HCT116 (cell line): ENCODE results near the gene G0S2.

ENCODE experiments used
- CTCF ChIP-seq, 3 experiments: fragments of 200-600 bp in 1 of 3; sonication (generic) in 1 of 3; IDR thresholded peaks in 2 of 3; conservative IDR thresholded peaks in 1 of 3; 2 replicates each; pipeline ENCODE4 v1.5.1; 2012 to 2017; ENCODE audit warnings: low read depth in 2 of 3, low read length in 2 of 3, antibody characterized with exemption in 1 of 3, borderline replicate concordance in 1 of 3, control low read depth in 1 of 3, mild to moderate bottlenecking in 1 of 3, mixed read lengths in 1 of 3, mixed run types in 1 of 3, moderate library complexity in 1 of 3; ENCODE audit not compliant: insufficient read depth in 1 of 3
- EZH2 ChIP-seq: fragments of 200-600 bp; sonication (generic); IDR thresholded peaks from 2 replicates; pipeline ENCODE4 v1.6.1; 2017; ENCODE audit warnings: antibody characterized with exemption, mixed run types

- TF ChIP-seq CTCF (IDR thresholded peaks at IDR 0.05 in 2 of 3, conservative IDR thresholded peaks at IDR 0.05 in 1 of 3; ENCODE audit: borderline replicate concordance in 1 of 3, insufficient read depth in 1 of 3, low read depth in 2 of 3, low read length in 2 of 3) (no peak), EZH2 (no peak)
These were observed 17.1 kb downstream of the G0S2 start for GRCh38 chr1:209692296-209692695.
